Neural cell (in vitro differentiated cells): ENCODE results near the gene OARD1. TPM values are rescaled to one million over a fixed set of nuclear protein-coding genes. Genes with fewer than 3 reads are reported as not detected.

ENCODE experiments used
- H2AFZ ChIP-seq: fragments of 200-600, 300-800 bp; sonication (generic), shearing (Covaris generic); 2 replicates; pipeline ENCODE4 v1.6.0; 2014; ENCODE audit warnings: low read depth, mild to moderate bottlenecking, antibody characterized with exemption, low read length, moderate library complexity
- H3F3A ChIP-seq: fragments of 200-600 bp; shearing (Covaris generic); 2 replicates; pipeline ENCODE4 v1.6.1; 2016; ENCODE audit warnings: mild to moderate bottlenecking, moderate library complexity, mixed read lengths, antibody characterized with exemption, low read length; ENCODE audit not compliant: insufficient read depth, poor library complexity, severe bottlenecking
- H3K27ac ChIP-seq: fragments of 200-600, 300-800 bp; sonication (generic), shearing (Covaris generic); 2 replicates; pipeline ENCODE4 v1.5.1; 2014; ENCODE audit warnings: mild to moderate bottlenecking, low read length, moderate library complexity
- H3K27me3 ChIP-seq: fragments of 300-800, 200-600 bp; sonication (generic), shearing (Covaris generic); 2 replicates; pipeline ENCODE4 v1.6.0; 2014; ENCODE audit warnings: mild to moderate bottlenecking, low read depth, low read length, moderate library complexity; ENCODE audit not compliant: insufficient read depth
- H3K36me3 ChIP-seq: fragments of 300-800, 200-600 bp; sonication (generic), shearing (Covaris generic); 2 replicates; pipeline ENCODE4 v1.5.1; 2014; ENCODE audit warnings: mild to moderate bottlenecking, antibody characterized with exemption, low read length, moderate library complexity; ENCODE audit not compliant: insufficient read depth
- H3K4me2 ChIP-seq: fragments of 300-800, 200-600 bp; sonication (generic), shearing (Covaris generic); 2 replicates; pipeline ENCODE4 v1.6.0; 2014; ENCODE audit warnings: mild to moderate bottlenecking, low read length
- H3K4me3 ChIP-seq: fragments of 300-800, 200-600 bp; sonication (generic), shearing (Covaris generic); 2 replicates; pipeline ENCODE4 v1.5.1; 2014; ENCODE audit warnings: mild to moderate bottlenecking, low read length, moderate library complexity
- H3K79me2 ChIP-seq: fragments of 200-600 bp; shearing (Covaris generic); replicated peaks from 2 replicates; pipeline ENCODE4 v1.6.0; 2014; ENCODE audit warnings: mild to moderate bottlenecking, low read length, moderate library complexity; ENCODE audit not compliant: insufficient read depth
- H3K9ac ChIP-seq: fragments of 300-800, 200-600 bp; sonication (generic), shearing (Covaris generic); 2 replicates; pipeline ENCODE4 v1.6.1; 2016; ENCODE audit warnings: mild to moderate bottlenecking, low read length, mixed read lengths
- H3K9me2 ChIP-seq: fragments of 200-600 bp; shearing (Covaris generic); 2 replicates; pipeline ENCODE4 v1.6.1; 2016; ENCODE audit warnings: mild to moderate bottlenecking, low read length, mixed read lengths; ENCODE audit not compliant: insufficient read depth
- H3K9me3 ChIP-seq: fragments of 200-600, 300-800 bp; sonication (generic), shearing (Covaris generic); 2 replicates; pipeline ENCODE4 v1.6.1; 2016; ENCODE audit warnings: mild to moderate bottlenecking, mixed run types, low read length, moderate library complexity, mixed read lengths
- H4K20me1 ChIP-seq: fragments of 200-600 bp; shearing (Covaris generic); 2 replicates; pipeline ENCODE4 v1.6.1; 2016; ENCODE audit warnings: mild to moderate bottlenecking, mixed run types; ENCODE audit not compliant: insufficient read depth
- CTCF ChIP-seq: fragments of 450-650 bp; IDR thresholded peaks from 2 replicates; pipeline ENCODE4 v1.5.1; 2014; ENCODE audit warnings: antibody characterized with exemption, mild to moderate bottlenecking, moderate library complexity; ENCODE audit not compliant: poor library complexity, severe bottlenecking
- EP300 ChIP-seq: fragments of 450-650 bp; conservative IDR thresholded peaks from 2 replicates; pipeline ENCODE4 v1.6.1; 2014; ENCODE audit warnings: antibody characterized with exemption, mild to moderate bottlenecking, moderate library complexity; ENCODE audit not compliant: poor library complexity, severe bottlenecking
- EZH2 ChIP-seq: fragments of 200-600, 300-800 bp; shearing (Covaris generic), sonication (generic); IDR thresholded peaks from 2 replicates; pipeline ENCODE4 v1.6.1; 2014; ENCODE audit warnings: antibody characterized with exemption, low read length, borderline replicate concordance, mild to moderate bottlenecking; ENCODE audit not compliant: insufficient read depth, poor library complexity, severe bottlenecking
- MXI1 ChIP-seq: fragments of 450-650 bp; conservative IDR thresholded peaks from 2 replicates; pipeline ENCODE4 v1.6.1; 2014; ENCODE audit warnings: antibody characterized with exemption, mild to moderate bottlenecking; ENCODE audit not compliant: poor library complexity, severe bottlenecking
- POLR2AphosphoS5 ChIP-seq: IDR thresholded peaks from 2 replicates; pipeline ENCODE4 v1.6.1; 2012
- RAD21 ChIP-seq: fragments of 450-650 bp; conservative IDR thresholded peaks from 2 replicates; pipeline ENCODE4 v1.6.1; 2014; ENCODE audit warnings: antibody characterized with exemption, mild to moderate bottlenecking, moderate library complexity
- REST ChIP-seq: IDR thresholded peaks from 2 replicates; pipeline ENCODE4 v1.6.1; 2012; ENCODE audit warnings: borderline replicate concordance
- SMC3 ChIP-seq: fragments of 450-650 bp; conservative IDR thresholded peaks from 2 replicates; pipeline ENCODE4 v1.6.1; 2014; ENCODE audit warnings: antibody characterized with exemption, mild to moderate bottlenecking, moderate library complexity; ENCODE audit not compliant: poor library complexity
- TAF1 ChIP-seq: IDR thresholded peaks from 2 replicates; pipeline ENCODE4 v1.6.1; 2012; ENCODE audit warnings: low read depth
- polyA plus RNA-seq: library from polyadenylated mRNA; depleted of rRNA; stranded (reverse); fragments of >200 nt; gene quantifications from 2 replicates; pipeline ENCODE4 v1.2.3, GENCODE V29; 2014

The OARD1 gene
- polyA plus RNA-seq, 1 donor from 2014 or later, result 38.7 TPM

- TF ChIP-seq CTCF, result no peak
- no peak for TF ChIP-seq SMC3
- no peak for TF ChIP-seq EZH2
- Histone ChIP-seq H3K4me2 (no peak overlapping the region), H3K36me3 (no peaks in the 10 kb centered on the region), H4K20me1 (no peaks in the 10 kb centered on the region), H3K27ac (no peak overlapping the region), H3K27me3 (no peaks in the 10 kb centered on the region), H3F3A (no peaks in the 10 kb centered on the region), H3K9ac (no peak overlapping the region), H2AFZ (no peak overlapping the region), H3K9me2 (no peaks in the 10 kb centered on the region), H3K4me3 (no peak overlapping the region), H3K79me2 (no peaks in the 10 kb centered on the region), H3K9me3 (no peaks in the 10 kb centered on the region)
Measured at GRCh38 chr6:41063884-41064285, 8.3 kb downstream of the OARD1 start.

GRCh38 chr6:41062056-41062455 is 10.1 kb downstream of the OARD1 start:
- Histone ChIP-seq H3K27ac (no peak overlapping the region), H3K4me2 (no peak overlapping the region), H3K79me2 (no peaks in the 10 kb centered on the region), H4K20me1 (no peaks in the 10 kb centered on the region), H2AFZ (no peak overlapping the region), H3K27me3 (no peaks in the 10 kb centered on the region), H3K9ac (no peak overlapping the region), H3K9me2 (no peaks in the 10 kb centered on the region), H3K9me3 (no peaks in the 10 kb centered on the region), H3K4me3 (no peak overlapping the region), H3K36me3 (no peaks in the 10 kb centered on the region), H3F3A (no peaks in the 10 kb centered on the region)
- TF ChIP-seq SMC3, result no peak
- no peak for TF ChIP-seq EP300
- no peak for TF ChIP-seq EZH2
- no peak for TF ChIP-seq TAF1
- no peak for TF ChIP-seq REST
- TF ChIP-seq CTCF, result no peak
- no peak for TF ChIP-seq POLR2AphosphoS5
- no peak for TF ChIP-seq MXI1
- TF ChIP-seq RAD21, result no peak
